ENCODE measurements around the gene KCTD6.

DNA sequence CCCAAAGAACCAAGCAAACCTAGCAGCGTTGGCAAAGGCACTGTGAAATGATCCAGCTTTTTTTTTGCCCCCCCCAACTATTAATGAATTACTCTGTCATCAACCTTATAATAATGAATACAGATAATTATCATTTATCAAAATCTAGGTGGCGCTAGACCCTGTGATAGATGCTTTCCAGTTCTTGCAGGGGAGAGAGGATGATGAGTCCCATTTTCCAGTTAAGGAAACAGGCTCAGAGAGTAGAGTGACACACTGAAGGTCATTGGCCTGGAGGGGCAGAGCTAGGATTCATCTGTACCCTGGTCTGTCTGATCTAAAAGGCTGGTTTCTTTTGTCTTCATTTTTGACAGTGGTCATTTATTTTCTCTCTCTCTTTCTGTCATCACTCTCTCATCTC lies 40.1 kb downstream of the KCTD6 start:
- no peak for TF ChIP-seq ISL1 (CRISPR knock-in tag; IDR thresholded peaks at IDR 0.05)
- no peak for TF ChIP-seq ARNTL (CRISPR knock-in tag; IDR thresholded peaks at IDR 0.05; ENCODE audit: borderline replicate concordance, low read depth)
- TF ChIP-seq ESRRG (CRISPR knock-in tag; IDR thresholded peaks at IDR 0.05), result no peak
- no peak for TF ChIP-seq PPARA (CRISPR knock-in tag; IDR thresholded peaks at IDR 0.05; ENCODE audit: borderline replicate concordance)
- TF ChIP-seq, protein P1, sequence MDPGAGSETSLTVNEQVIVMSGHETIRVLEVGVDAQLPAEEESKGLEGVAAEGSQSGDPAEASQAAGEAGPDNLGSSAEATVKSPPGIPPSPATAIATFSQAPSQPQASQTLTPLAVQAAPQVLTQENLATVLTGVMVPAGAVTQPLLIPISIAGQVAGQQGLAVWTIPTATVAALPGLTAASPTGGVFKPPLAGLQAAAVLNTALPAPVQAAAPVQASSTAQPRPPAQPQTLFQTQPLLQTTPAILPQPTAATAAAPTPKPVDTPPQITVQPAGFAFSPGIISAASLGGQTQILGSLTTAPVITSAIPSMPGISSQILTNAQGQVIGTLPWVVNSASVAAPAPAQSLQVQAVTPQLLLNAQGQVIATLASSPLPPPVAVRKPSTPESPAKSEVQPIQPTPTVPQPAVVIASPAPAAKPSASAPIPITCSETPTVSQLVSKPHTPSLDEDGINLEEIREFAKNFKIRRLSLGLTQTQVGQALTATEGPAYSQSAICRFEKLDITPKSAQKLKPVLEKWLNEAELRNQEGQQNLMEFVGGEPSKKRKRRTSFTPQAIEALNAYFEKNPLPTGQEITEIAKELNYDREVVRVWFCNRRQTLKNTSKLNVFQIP (CRISPR knock-in tag; IDR thresholded peaks at IDR 0.05; ENCODE audit: borderline replicate concordance, low read depth), result no peak
- TF ChIP-seq, protein P2, sequence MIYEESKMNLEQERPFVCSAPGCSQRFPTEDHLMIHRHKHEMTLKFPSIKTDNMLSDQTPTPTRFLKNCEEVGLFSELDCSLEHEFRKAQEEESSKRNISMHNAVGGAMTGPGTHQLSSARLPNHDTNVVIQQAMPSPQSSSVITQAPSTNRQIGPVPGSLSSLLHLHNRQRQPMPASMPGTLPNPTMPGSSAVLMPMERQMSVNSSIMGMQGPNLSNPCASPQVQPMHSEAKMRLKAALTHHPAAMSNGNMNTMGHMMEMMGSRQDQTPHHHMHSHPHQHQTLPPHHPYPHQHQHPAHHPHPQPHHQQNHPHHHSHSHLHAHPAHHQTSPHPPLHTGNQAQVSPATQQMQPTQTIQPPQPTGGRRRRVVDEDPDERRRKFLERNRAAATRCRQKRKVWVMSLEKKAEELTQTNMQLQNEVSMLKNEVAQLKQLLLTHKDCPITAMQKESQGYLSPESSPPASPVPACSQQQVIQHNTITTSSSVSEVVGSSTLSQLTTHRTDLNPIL (CRISPR knock-in tag; IDR thresholded peaks at IDR 0.05; ENCODE audit: low read depth), result no peak
- TF ChIP-seq, protein P3, sequence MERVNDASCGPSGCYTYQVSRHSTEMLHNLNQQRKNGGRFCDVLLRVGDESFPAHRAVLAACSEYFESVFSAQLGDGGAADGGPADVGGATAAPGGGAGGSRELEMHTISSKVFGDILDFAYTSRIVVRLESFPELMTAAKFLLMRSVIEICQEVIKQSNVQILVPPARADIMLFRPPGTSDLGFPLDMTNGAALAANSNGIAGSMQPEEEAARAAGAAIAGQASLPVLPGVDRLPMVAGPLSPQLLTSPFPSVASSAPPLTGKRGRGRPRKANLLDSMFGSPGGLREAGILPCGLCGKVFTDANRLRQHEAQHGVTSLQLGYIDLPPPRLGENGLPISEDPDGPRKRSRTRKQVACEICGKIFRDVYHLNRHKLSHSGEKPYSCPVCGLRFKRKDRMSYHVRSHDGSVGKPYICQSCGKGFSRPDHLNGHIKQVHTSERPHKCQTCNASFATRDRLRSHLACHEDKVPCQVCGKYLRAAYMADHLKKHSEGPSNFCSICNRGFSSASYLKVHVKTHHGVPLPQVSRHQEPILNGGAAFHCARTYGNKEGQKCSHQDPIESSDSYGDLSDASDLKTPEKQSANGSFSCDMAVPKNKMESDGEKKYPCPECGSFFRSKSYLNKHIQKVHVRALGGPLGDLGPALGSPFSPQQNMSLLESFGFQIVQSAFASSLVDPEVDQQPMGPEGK (CRISPR knock-in tag; IDR thresholded peaks at IDR 0.05; ENCODE audit: borderline replicate concordance), result no peak
